LNCaP clone FGC (cell line): ENCODE data around the gene ACER3.

Source experiments
- DNase-seq: peaks from one replicate; pipeline ENCODE4 v3.0.0-alpha.2; 2011; ENCODE audit warnings: low read depth
- H3K4me3 ChIP-seq: 2 replicates; pipeline ENCODE4 v1.5.1; 2011; ENCODE audit warnings: mild to moderate bottlenecking, low read depth, low read length, control low read depth
- CTCF ChIP-seq: IDR thresholded peaks from 2 replicates; pipeline ENCODE4 v1.5.1; 2012; ENCODE audit warnings: mild to moderate bottlenecking; ENCODE audit not compliant: control insufficient read depth, insufficient read depth; ENCODE audit errors: extremely low read depth

The ACER3 gene

GRCh38 chr11:76838678-76839068, 22.0 kb upstream of the ACER3 start:
- no peak overlapping the region for H3K4me3 ChIP-seq
- TF ChIP-seq CTCF = no peak
- DNase-seq = no peak

GRCh38 chr11:76839311-76839710, 21.4 kb upstream of the ACER3 start:
- TF ChIP-seq CTCF = no peak
- DNase-seq = no peak
- H3K4me3 ChIP-seq = no peak overlapping the region

- no peak for TF ChIP-seq CTCF
- no peak for DNase-seq
These were observed 18.7 kb upstream of the ACER3 start for GRCh38 chr11:76841923-76842452.

GRCh38 chr11:76843907-76844306, 16.8 kb upstream of the ACER3 start:
- DNase-seq = no peak
- no peak overlapping the region for H3K4me3 ChIP-seq
- TF ChIP-seq CTCF = no peak

More at GRCh38 chr11:76841923-76842452, 18.7 kb upstream of the ACER3 start:
- H3K4me3 ChIP-seq = no peak overlapping the region

- no peak for TF ChIP-seq CTCF
- no peak for DNase-seq
- H3K4me3 ChIP-seq = no peak overlapping the region
These were observed 16.2 kb upstream of the ACER3 start for GRCh38 chr11:76844511-76844910.

- TF ChIP-seq CTCF = no peak
- H3K4me3 ChIP-seq = no peak overlapping the region
- DNase-seq = no peak
These were observed 15.6 kb upstream of the ACER3 start for GRCh38 chr11:76845069-76845468.

GRCh38 chr11:76846441-76846840, 14.3 kb upstream of the ACER3 start:
- no peak overlapping the region for H3K4me3 ChIP-seq
- DNase-seq = no peak
- TF ChIP-seq CTCF = no peak
